ENCODE data around the gene ZNF30. TPM values are rescaled to one million over a fixed set of nuclear protein-coding genes. Genes with fewer than 3 reads are reported as not detected.

Gene ZNF30
- total and polyA plus RNA-seq, 4 donors, result 1.3 to 1.8 (median 1.7) TPM

DNA sequence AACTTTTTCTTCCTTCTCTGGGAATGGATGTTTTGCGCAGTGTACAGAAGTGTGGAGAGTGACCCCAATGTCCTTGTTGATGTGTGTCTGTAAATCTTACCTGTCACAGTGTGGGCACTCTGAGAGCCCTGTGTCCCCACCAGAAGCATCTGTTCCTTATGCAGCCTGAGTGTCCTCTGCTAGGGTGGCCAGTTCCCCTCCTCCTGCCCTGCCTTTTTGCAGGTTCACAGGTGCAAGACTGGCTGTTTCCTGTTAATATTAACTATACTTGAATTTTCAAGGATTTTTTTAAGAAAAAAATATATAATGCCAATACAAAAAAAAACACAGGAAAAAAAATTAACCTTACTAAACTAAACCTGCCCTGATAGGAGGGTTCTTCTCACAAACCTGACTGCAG, 61.4 kb downstream of the ZNF30 start:
- DNase-seq (ENCODE audit: low spot score), result no peak
- Histone ChIP-seq H3K9me3 (ENCODE audit: control insufficient read depth in 4 of 4, low read length in 3 of 4) (no peaks in the 10 kb centered on the region), H3K27me3 (ENCODE audit: control insufficient read depth in 4 of 4, insufficient read depth in 4 of 4, low read length in 3 of 4) (no peaks in the 10 kb centered on the region), H3K36me3 (ENCODE audit: control insufficient read depth in 4 of 4, insufficient read depth in 3 of 4, low read depth in 1 of 4, low read length in 3 of 4) (no peaks in the 10 kb centered on the region), H3K27ac (ENCODE audit: low read depth in 1 of 2, low read length in 2 of 2) (no peak overlapping the region), H3K4me1 (ENCODE audit: control insufficient read depth in 4 of 4, insufficient read depth in 4 of 4, low read length in 3 of 4) (peaks cover 0 to 7% (median 4%) of the 10 kb centered on the region in 4 donors), H3K9ac (ENCODE audit: low read depth in 1 of 2, low read length in 2 of 2) (no peak overlapping the region), H3K4me3 (ENCODE audit: low read depth in 1 of 3, low read length in 3 of 3) (no peak overlapping the region)
- 100% methylated on average over 1 of the region's 1 CpG for WGBS
- TF ChIP-seq, protein P1, sequence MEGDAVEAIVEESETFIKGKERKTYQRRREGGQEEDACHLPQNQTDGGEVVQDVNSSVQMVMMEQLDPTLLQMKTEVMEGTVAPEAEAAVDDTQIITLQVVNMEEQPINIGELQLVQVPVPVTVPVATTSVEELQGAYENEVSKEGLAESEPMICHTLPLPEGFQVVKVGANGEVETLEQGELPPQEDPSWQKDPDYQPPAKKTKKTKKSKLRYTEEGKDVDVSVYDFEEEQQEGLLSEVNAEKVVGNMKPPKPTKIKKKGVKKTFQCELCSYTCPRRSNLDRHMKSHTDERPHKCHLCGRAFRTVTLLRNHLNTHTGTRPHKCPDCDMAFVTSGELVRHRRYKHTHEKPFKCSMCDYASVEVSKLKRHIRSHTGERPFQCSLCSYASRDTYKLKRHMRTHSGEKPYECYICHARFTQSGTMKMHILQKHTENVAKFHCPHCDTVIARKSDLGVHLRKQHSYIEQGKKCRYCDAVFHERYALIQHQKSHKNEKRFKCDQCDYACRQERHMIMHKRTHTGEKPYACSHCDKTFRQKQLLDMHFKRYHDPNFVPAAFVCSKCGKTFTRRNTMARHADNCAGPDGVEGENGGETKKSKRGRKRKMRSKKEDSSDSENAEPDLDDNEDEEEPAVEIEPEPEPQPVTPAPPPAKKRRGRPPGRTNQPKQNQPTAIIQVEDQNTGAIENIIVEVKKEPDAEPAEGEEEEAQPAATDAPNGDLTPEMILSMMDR (IDR thresholded peaks at IDR 0.05; ENCODE audit: low read depth, low read length, missing input control), result no peak
- TF ChIP-seq, protein P2, sequence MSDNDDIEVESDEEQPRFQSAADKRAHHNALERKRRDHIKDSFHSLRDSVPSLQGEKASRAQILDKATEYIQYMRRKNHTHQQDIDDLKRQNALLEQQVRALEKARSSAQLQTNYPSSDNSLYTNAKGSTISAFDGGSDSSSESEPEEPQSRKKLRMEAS (IDR thresholded peaks at IDR 0.05), result no peak
- no peak for TF ChIP-seq HNF4G (IDR thresholded peaks at IDR 0.05)
- TF ChIP-seq SP1 (IDR thresholded peaks at IDR 0.05), result no peak
- TF ChIP-seq JUND (IDR thresholded peaks at IDR 0.05), result no peak
- TF ChIP-seq TAF1 (conservative IDR thresholded peaks at IDR 0.05), result no peak
- TF ChIP-seq HNF4A (conservative IDR thresholded peaks at IDR 0.05), result no peak
- no peak for TF ChIP-seq EGR1 (IDR thresholded peaks at IDR 0.05; ENCODE audit: low read depth in 2 of 2)
- TF ChIP-seq RXRA (IDR thresholded peaks at IDR 0.05), result no peak
- no peak for TF ChIP-seq GABPA (IDR thresholded peaks at IDR 0.05 in 1 of 2, conservative IDR thresholded peaks at IDR 0.05 in 1 of 2)
- TF ChIP-seq, protein P3, sequence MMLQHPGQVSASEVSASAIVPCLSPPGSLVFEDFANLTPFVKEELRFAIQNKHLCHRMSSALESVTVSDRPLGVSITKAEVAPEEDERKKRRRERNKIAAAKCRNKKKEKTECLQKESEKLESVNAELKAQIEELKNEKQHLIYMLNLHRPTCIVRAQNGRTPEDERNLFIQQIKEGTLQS (IDR thresholded peaks at IDR 0.05), result no peak
- no peak for TF ChIP-seq RAD21 (IDR thresholded peaks at IDR 0.05)
- no peak for TF ChIP-seq FOXA1 (IDR thresholded peaks at IDR 0.05)
- TF ChIP-seq, protein P4, sequence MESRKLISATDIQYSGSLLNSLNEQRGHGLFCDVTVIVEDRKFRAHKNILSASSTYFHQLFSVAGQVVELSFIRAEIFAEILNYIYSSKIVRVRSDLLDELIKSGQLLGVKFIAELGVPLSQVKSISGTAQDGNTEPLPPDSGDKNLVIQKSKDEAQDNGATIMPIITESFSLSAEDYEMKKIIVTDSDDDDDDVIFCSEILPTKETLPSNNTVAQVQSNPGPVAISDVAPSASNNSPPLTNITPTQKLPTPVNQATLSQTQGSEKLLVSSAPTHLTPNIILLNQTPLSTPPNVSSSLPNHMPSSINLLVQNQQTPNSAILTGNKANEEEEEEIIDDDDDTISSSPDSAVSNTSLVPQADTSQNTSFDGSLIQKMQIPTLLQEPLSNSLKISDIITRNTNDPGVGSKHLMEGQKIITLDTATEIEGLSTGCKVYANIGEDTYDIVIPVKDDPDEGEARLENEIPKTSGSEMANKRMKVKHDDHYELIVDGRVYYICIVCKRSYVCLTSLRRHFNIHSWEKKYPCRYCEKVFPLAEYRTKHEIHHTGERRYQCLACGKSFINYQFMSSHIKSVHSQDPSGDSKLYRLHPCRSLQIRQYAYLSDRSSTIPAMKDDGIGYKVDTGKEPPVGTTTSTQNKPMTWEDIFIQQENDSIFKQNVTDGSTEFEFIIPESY (IDR thresholded peaks at IDR 0.05), result no peak
- TF ChIP-seq, protein P5, sequence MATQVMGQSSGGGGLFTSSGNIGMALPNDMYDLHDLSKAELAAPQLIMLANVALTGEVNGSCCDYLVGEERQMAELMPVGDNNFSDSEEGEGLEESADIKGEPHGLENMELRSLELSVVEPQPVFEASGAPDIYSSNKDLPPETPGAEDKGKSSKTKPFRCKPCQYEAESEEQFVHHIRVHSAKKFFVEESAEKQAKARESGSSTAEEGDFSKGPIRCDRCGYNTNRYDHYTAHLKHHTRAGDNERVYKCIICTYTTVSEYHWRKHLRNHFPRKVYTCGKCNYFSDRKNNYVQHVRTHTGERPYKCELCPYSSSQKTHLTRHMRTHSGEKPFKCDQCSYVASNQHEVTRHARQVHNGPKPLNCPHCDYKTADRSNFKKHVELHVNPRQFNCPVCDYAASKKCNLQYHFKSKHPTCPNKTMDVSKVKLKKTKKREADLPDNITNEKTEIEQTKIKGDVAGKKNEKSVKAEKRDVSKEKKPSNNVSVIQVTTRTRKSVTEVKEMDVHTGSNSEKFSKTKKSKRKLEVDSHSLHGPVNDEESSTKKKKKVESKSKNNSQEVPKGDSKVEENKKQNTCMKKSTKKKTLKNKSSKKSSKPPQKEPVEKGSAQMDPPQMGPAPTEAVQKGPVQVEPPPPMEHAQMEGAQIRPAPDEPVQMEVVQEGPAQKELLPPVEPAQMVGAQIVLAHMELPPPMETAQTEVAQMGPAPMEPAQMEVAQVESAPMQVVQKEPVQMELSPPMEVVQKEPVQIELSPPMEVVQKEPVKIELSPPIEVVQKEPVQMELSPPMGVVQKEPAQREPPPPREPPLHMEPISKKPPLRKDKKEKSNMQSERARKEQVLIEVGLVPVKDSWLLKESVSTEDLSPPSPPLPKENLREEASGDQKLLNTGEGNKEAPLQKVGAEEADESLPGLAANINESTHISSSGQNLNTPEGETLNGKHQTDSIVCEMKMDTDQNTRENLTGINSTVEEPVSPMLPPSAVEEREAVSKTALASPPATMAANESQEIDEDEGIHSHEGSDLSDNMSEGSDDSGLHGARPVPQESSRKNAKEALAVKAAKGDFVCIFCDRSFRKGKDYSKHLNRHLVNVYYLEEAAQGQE (IDR thresholded peaks at IDR 0.05), result no peak
- TF ChIP-seq YY1 (IDR thresholded peaks at IDR 0.05), result no peak
- TF ChIP-seq NR2F2 (IDR thresholded peaks at IDR 0.05), result no peak
- no peak for TF ChIP-seq FOXA2 (IDR thresholded peaks at IDR 0.05)
